ENCODE data around the gene SASH1.

- TF ChIP-seq GATAD2B (IDR thresholded peaks at IDR 0.05; ENCODE audit: borderline replicate concordance) (no peak), FOXK1 (CRISPR knock-in tag; IDR thresholded peaks at IDR 0.05; ENCODE audit: borderline replicate concordance) (no peak), USF1 (CRISPR knock-in tag; IDR thresholded peaks at IDR 0.05) (no peak), SRSF1 (IDR thresholded peaks at IDR 0.05; ENCODE audit: low read depth, low read length) (no peak), CTCF (IDR thresholded peaks at IDR 0.05 in 2 of 3, conservative IDR thresholded peaks at IDR 0.05 in 1 of 3; ENCODE audit: insufficient read depth in 2 of 3, low read depth in 1 of 3, low read length in 3 of 3) (no peak), POLR2AphosphoS5 (IDR thresholded peaks at IDR 0.05; ENCODE audit: control insufficient read depth, insufficient read depth, low read depth, low read length) (no peak), GATA2 (CRISPR knock-in tag; IDR thresholded peaks at IDR 0.05) (no peak), CBX3 (IDR thresholded peaks at IDR 0.05; ENCODE audit: borderline replicate concordance in 1 of 2, low read length in 2 of 2) (no peak), NKRF (IDR thresholded peaks at IDR 0.05; ENCODE audit: borderline replicate concordance) (no peak), JUND (IDR thresholded peaks at IDR 0.05; ENCODE audit: borderline replicate concordance, low read depth, low read length) (no peak), JUND (tag; IDR thresholded peaks at IDR 0.05; ENCODE audit: borderline replicate concordance, low read depth, low read length) (no peak), CCAR2 (IDR thresholded peaks at IDR 0.05; ENCODE audit: low read depth, low read length) (no peak), BMI1 (IDR thresholded peaks at IDR 0.05; ENCODE audit: low read length) (no peak), HNRNPL (IDR thresholded peaks at IDR 0.05; ENCODE audit: low read depth, low read length) (no peak)
Observed at GRCh38 chr6:148332088-148332487, 10.6 kb upstream of the SASH1 start.
